HEK293 (cell line): ENCODE results near the gene TBC1D22A.

Experiments used
- CTCF ChIP-seq: fragments of 450-650 bp; formaldehyde crosslinking; IDR thresholded peaks from 2 replicates; pipeline ENCODE4 v1.5.1; 2016; ENCODE audit warnings: missing biosample characterization, missing genetic modification characterization
- KLF1 ChIP-seq: fragments of 450-650 bp; formaldehyde crosslinking; IDR thresholded peaks from 2 replicates; pipeline ENCODE4 v1.5.1; 2016; ENCODE audit warnings: missing biosample characterization, missing genetic modification characterization
- KLF16 ChIP-seq: fragments of 450-650 bp; formaldehyde crosslinking; IDR thresholded peaks from 2 replicates; pipeline ENCODE4 v1.5.1; 2017; ENCODE audit warnings: missing biosample characterization, missing genetic modification characterization
- KLF8 ChIP-seq: fragments of 450-650 bp; formaldehyde crosslinking; IDR thresholded peaks from 2 replicates; pipeline ENCODE4 v1.5.1; 2016; ENCODE audit warnings: missing biosample characterization, missing genetic modification characterization
- REST ChIP-seq: fragments of 450-650 bp; formaldehyde crosslinking; IDR thresholded peaks from 2 replicates; pipeline ENCODE4 v1.5.1; 2016; ENCODE audit warnings: missing biosample characterization, missing genetic modification characterization
- SP2 ChIP-seq: fragments of 450-650 bp; formaldehyde crosslinking; IDR thresholded peaks from 2 replicates; pipeline ENCODE4 v1.5.1; 2016; ENCODE audit warnings: missing biosample characterization, missing genetic modification characterization
- ZBTB1 ChIP-seq: fragments of 450-650 bp; formaldehyde crosslinking; IDR thresholded peaks from 2 replicates; pipeline ENCODE4 v1.5.1; 2016; ENCODE audit warnings: missing biosample characterization, missing genetic modification characterization
- ZBTB21 ChIP-seq: fragments of 450-650 bp; formaldehyde crosslinking; IDR thresholded peaks from 2 replicates; pipeline ENCODE4 v1.5.1; 2017; ENCODE audit warnings: missing biosample characterization, missing genetic modification characterization
- ZIC2 ChIP-seq: fragments of 450-650 bp; formaldehyde crosslinking; IDR thresholded peaks from 2 replicates; pipeline ENCODE4 v1.5.1; 2016; ENCODE audit warnings: missing biosample characterization, missing genetic modification characterization
- ZNF114 ChIP-seq: fragments of 450-650 bp; formaldehyde crosslinking; IDR thresholded peaks from 2 replicates; pipeline ENCODE4 v1.5.0; 2017; ENCODE audit warnings: missing biosample characterization, missing genetic modification characterization
- ZNF174 ChIP-seq: fragments of 450-650 bp; formaldehyde crosslinking; IDR thresholded peaks from 2 replicates; pipeline ENCODE4 v1.5.0; 2017; ENCODE audit warnings: missing biosample characterization, mild to moderate bottlenecking, missing genetic modification characterization
- ZNF18 ChIP-seq: fragments of 450-650 bp; formaldehyde crosslinking; IDR thresholded peaks from 2 replicates; pipeline ENCODE4 v1.5.1; 2016; ENCODE audit warnings: missing biosample characterization, missing genetic modification characterization
- ZNF629 ChIP-seq: fragments of 450-650 bp; formaldehyde crosslinking; IDR thresholded peaks from 2 replicates; pipeline ENCODE4 v1.5.1; 2017; ENCODE audit warnings: missing biosample characterization, missing genetic modification characterization
- ZNF777 ChIP-seq: fragments of 450-650 bp; formaldehyde crosslinking; IDR thresholded peaks from 2 replicates; pipeline ENCODE4 v1.5.1; 2017; ENCODE audit warnings: missing biosample characterization, missing genetic modification characterization, borderline replicate concordance

GRCh38 chr22:47031628-47031915, 269.1 kb downstream of the TBC1D22A start:
- TF ChIP-seq CTCF (tag by site-specific recombination): no peak
- no peak for TF ChIP-seq ZNF114 (tag by site-specific recombination)
- no peak for TF ChIP-seq ZIC2 (tag by site-specific recombination)
- TF ChIP-seq SP2 (tag by site-specific recombination): no peak
- TF ChIP-seq KLF1 (tag by site-specific recombination): no peak
- TF ChIP-seq ZBTB21 (tag by site-specific recombination): no peak
- no peak for TF ChIP-seq REST (tag by site-specific recombination)
- TF ChIP-seq ZNF629 (tag by site-specific recombination): no peak
- TF ChIP-seq KLF8 (tag by site-specific recombination): no peak
- no peak for TF ChIP-seq ZBTB1 (tag by site-specific recombination)
- TF ChIP-seq ZNF174 (tag by site-specific recombination): no peak
- TF ChIP-seq ZNF18: no peak
- no peak for TF ChIP-seq ZNF777 (tag by site-specific recombination)
- no peak for TF ChIP-seq KLF16
